Heart right ventricle (tissue), 16 donors: ENCODE results near the gene NELFB. TPM values are rescaled to one million over a fixed set of nuclear protein-coding genes. Genes with fewer than 3 reads are reported as not detected.

Experiments used
- ATAC-seq, 8 donors: fragments of 200-7000 bp; cut with Tn5 transposase; one replicate each; pipeline ENCODE4 v1.9.1; 2020; ENCODE audit warnings: mild to moderate bottlenecking in 8 of 8, moderate library complexity in 8 of 8, moderate number of reproducible peaks in 1 of 8
- DNase-seq, 2 donors: peaks; one replicate each; pipeline ENCODE4 v3.0.0-alpha.2; 2020
- H3K27ac ChIP-seq, 10 donors: fragments of 200-600 bp; sonication (generic) in 2 of 10; one replicate each; pipeline versions ENCODE4 v1.5.0 to v1.8.0; 2020 to 2022; ENCODE audit warnings: mild to moderate bottlenecking in 3 of 10
- H3K27me3 ChIP-seq, 7 donors: fragments of 200-600 bp; one replicate each; pipeline ENCODE4 v1.8.0; 2021 to 2022; ENCODE audit warnings: mild to moderate bottlenecking in 2 of 7
- H3K36me3 ChIP-seq, 9 donors: fragments of 200-600 bp; sonication (generic) in 1 of 9; one replicate each; pipeline versions ENCODE4 v1.5.0 to v1.8.0; 2020 to 2022; ENCODE audit warnings: mild to moderate bottlenecking in 2 of 9
- H3K4me1 ChIP-seq, 9 donors: fragments of 200-600 bp; sonication (generic) in 1 of 9; one replicate each; pipeline versions ENCODE4 v1.5.0 to v1.8.0; 2020 to 2022; ENCODE audit warnings: mild to moderate bottlenecking in 4 of 9
- H3K4me3 ChIP-seq, 10 donors: fragments of 200-600 bp; sonication (generic) in 2 of 10; one replicate each; pipeline versions ENCODE4 v1.5.0 to v1.8.0; 2020 to 2022; ENCODE audit warnings: mild to moderate bottlenecking in 7 of 10, moderate library complexity in 2 of 10
- H3K9me3 ChIP-seq, 11 donors: fragments of 200-600 bp in 10 of 11; sonication (generic) in 2 of 11; one replicate each; pipeline versions ENCODE4 v1.5.0 to v1.8.0; 2013 to 2022; ENCODE audit warnings: mild to moderate bottlenecking in 2 of 11, control low read depth in 1 of 11, moderate library complexity in 1 of 11
- whole genome bisulfite sequencing, 2 donors: extraction: QIAGEN DNeasy Blood & Tissue Kit; methylation state at CpG; one replicate each; pipeline ENCODE4 v1.1.7; 2013; ENCODE audit warnings: inconsistent platforms in 1 of 2; 5-methylcytosine and 5-hydroxymethylcytosine counted together
- intact Hi-C, 10 donors: fragments of 100-400 bp; cut with DNase I; formaldehyde crosslinking; loops; one replicate each; pipeline versions ENCODE4 v1.11.1 to v1.14.2; 2022
- polyA plus RNA-seq, 2 donors: library from polyadenylated mRNA; stranded (reverse); fragments of 200-250 nt; gene quantifications; one replicate each; pipeline ENCODE4 v1.2.3, GENCODE V29; 2013
- total RNA-seq, 10 donors: library from RNA; stranded (reverse); fragmentation: NEBNext Ultra II Directional in 3 of 10; extraction: Animal tissue kit (Norgen Biotek cat#: 25700) in 3 of 10; gene quantifications; one replicate each; pipeline versions ENCODE4 v1.2.1 to v1.2.4, GENCODE V29; 2021 to 2023
- TF ChIP-seq, protein P1 (sequence below), 9 donors: fragments of 200-600 bp; sonication (generic) in 2 of 9; IDR thresholded peaks; one replicate each; pipeline versions ENCODE4 v1.5.0 to v1.8.0; 2021 to 2022; ENCODE audit warnings: antibody characterized with exemption in 9 of 9, mild to moderate bottlenecking in 5 of 9, moderate library complexity in 1 of 9
- donor health status: Arrhythmogenic right ventricular cardiomyopathy.
- donor health status: ischemic (EF 13 %, LVEDD 7.1; RV severe dilation, severe dysfunction).
- donor health status: healthy with polysubstance abuse.
- donor health status: DM: no; HTN: yes; CAD: no.
- donor health status: DM: no; HTN: no; CAD: no.
- donor health status: ischemic (EF 25% LVEDD 6.9; RV normal size, moderate dysfunction).
- donor health status: ischemic (EF 25% LVEDD 5.7; RV mildly dilated, moderate dysfunction).
- donor health status: healthy.
- donor health status: DM: yes; HTN: yes; CAD: no.
- donor health status: Ischemic cardiomyopathy.
- donor health status: ischemic (EF 35%, LVEDD 5.7; RV mildly dilated, moderate dysfunction).
- donor health status: nonischemic (EF 11% LVEDD 7.7; RV severe dilation, severe dysfunction).
- donor health status: DM: yes; HTN: yes; CAD: no.
- donor health status: PGD.
- donor health status: ischemic (EF 29% LVEDD 5.4; RV normal size, mild dysfunction).
- donor health status: nonischemic (EF 23%, LVEDD 6.1; RV moderate dilation, normal function).

The NELFB gene
- total and polyA plus RNA-seq, 12 donors: 31.5 to 52.9 (median 39.2) TPM

DNA sequence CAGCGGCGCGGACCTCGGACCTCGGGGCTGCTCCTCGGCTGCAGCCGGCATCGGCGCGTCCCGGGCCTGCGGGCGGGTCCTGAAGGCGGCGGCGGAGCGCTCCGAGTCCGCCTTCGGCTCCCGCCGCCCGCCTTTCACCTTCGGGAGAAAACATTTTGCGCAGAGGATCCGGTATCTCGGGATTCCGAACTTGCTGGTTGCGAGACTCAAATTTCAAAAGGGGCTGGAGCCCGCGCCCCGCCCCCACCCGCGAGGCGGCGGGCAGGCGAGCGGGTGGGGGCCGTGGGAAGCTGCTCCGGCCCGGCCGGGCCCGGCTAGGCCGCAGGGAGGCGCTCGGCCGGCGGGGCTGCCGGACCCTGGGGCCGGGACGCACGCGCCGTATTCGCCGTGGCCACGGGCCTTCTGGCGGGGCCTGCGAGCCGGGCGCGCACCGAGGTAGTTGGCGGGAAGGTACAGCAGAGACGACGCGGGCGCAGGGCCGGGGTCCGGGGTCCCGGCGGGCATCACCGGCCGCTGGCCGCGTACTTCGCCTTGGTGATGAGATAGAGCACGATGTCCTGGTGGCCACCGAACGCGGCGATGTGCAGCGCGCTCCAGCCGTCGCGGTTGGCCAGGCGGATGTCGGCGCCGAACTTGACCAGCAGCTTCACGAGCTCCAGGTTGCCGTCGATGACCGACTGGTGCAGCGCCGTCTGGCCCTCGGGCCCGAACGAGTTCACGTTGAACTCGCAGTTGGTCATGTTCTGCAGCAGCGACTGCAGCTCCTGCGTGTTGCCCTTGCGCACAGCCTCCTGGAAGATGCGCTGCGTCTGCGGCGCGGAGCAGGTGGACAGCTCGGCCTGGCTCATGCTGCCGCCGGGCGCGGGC is 46.2 kb downstream of the NELFB start:
- peaks cover 15 to 85% (median 72%) of the 10 kb centered on the region in 9 donors for H3K4me1 ChIP-seq
- no peaks in the 10 kb centered on the region for H3K9me3 ChIP-seq
- H3K27ac ChIP-seq: peak overlapping the region; percentile 70 to 94 (median 90)
- intact Hi-C loops: loop anchor here in 3 of 10 donors (5.0 kb wide), 1 partner anchor 106 kb away; no protein-coding TSS in a partner anchor
- H3K36me3 ChIP-seq: peaks cover 0 to 10% (median 0%) of the 10 kb centered on the region in 9 donors
- peak in 1 of 8 donors; percentile 14 for ATAC-seq
- 1% methylated on average over 100 to 115 of the region's 115 CpGs for WGBS, 2 donors
- TF ChIP-seq, protein P1, sequence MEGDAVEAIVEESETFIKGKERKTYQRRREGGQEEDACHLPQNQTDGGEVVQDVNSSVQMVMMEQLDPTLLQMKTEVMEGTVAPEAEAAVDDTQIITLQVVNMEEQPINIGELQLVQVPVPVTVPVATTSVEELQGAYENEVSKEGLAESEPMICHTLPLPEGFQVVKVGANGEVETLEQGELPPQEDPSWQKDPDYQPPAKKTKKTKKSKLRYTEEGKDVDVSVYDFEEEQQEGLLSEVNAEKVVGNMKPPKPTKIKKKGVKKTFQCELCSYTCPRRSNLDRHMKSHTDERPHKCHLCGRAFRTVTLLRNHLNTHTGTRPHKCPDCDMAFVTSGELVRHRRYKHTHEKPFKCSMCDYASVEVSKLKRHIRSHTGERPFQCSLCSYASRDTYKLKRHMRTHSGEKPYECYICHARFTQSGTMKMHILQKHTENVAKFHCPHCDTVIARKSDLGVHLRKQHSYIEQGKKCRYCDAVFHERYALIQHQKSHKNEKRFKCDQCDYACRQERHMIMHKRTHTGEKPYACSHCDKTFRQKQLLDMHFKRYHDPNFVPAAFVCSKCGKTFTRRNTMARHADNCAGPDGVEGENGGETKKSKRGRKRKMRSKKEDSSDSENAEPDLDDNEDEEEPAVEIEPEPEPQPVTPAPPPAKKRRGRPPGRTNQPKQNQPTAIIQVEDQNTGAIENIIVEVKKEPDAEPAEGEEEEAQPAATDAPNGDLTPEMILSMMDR (IDR thresholded peaks at IDR 0.05): peak in 4 of 9 donors; percentile 23 to 50 (median 34)
- peak overlapping the region; percentile 53 to 87 (median 68) for H3K4me3 ChIP-seq
- H3K27me3 ChIP-seq: peaks cover 0 to 92% (median 6%) of the 10 kb centered on the region in 7 donors
- peak in 1 of 2 donors; percentile 53 for DNase-seq

DNA sequence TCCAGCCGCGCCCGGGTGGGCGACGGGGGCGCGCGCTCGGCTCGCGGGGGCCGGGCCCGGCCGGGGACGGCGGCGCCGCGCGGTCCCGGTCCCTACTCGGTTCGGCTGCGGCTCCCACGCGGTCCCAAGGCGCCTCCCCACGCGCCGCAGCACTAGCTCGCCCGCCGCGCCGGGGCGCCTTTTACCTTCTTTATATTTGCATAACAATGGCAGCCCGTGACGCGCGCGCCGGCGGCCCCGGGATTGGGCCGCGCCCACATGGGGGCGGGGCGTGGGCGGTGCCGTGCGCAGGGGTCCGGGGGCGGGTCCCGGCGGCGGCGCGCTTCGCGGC is 47.0 kb downstream of the NELFB start, which contains the start of gene NRARP:
Gene NRARP (minus strand): TSS at position 154 of the 331 bp plus-strand sequence. CDS start 343 bp downstream, outside the sequence.
- intact Hi-C loops: loop anchor here in 3 of 10 donors (5.0 kb wide), 1 partner anchor 105 kb away; no protein-coding TSS in a partner anchor
- DNase-seq: peak; percentile 92
- Histone ChIP-seq H3K27ac (peak within 1 kb of the TSS; percentile 70 to 96 (median 91)), H3K4me3 (peak within 1 kb of the TSS; percentile 53 to 87 (median 68)), H3K9me3 (no peaks in the 10 kb centered on the region), H3K36me3 (peaks cover 0 to 10% (median 0%) of the 10 kb centered on the region in 9 donors), H3K27me3 (peaks cover 0 to 92% (median 7%) of the 10 kb centered on the region in 7 donors), H3K4me1 (peaks cover 13 to 85% (median 74%) of the 10 kb centered on the region in 9 donors)
- WGBS, 2 donors: 0 to 1% methylated on average over 25 to 59 of the region's 60 CpGs
- TF ChIP-seq, protein P1 (IDR thresholded peaks at IDR 0.05): no peak
- peak; percentile 39 to 75 (median 62) for ATAC-seq

DNA sequence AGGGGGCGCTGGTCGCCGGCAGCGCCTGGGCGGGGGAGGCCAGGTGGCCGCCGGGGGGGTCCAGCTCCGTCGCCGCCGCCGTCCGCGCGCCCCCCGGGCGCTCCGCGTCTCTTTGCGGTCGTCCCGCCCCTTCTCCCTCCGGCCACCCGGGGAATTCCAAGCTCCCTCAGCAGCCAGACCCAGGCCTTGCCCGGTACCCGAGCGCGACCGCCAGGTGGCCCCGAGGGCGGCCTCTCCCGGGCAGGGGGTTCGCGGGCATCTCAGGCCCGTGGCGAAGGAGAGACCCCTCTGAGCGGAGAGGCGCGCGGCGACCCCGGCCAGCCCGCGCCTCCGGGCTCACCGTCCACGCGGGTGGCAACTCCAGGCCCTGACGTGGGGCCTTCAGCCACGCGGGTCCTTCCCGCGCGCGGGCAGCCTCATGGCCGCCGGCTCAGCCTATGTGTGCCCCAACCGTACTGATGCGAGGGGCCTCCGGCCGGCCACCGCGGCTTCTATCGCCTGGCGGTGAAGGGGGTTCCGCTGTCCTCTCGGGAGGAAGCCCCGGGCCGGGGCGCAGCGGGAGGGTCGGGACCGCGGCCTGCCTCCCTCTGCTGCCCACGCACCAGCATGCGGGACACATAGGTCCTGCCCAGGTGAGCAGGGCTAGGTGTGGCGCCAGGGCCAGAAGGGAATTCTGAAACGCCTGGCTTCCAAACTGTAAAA is 47.5 kb downstream of the NELFB start:
- TF ChIP-seq, protein P1 (IDR thresholded peaks at IDR 0.05): peak; percentile 40 to 70 (median 60)
- intact Hi-C loops: loop anchor here in 3 of 10 donors (5.0 kb wide), 1 partner anchor 105 kb away; no protein-coding TSS in a partner anchor
- Histone ChIP-seq H3K4me3 (peak overlapping the region; percentile 12 to 64 (median 60)), H3K36me3 (peaks cover 0 to 10% (median 0%) of the 10 kb centered on the region in 9 donors), H3K9me3 (no peaks in the 10 kb centered on the region), H3K4me1 (peaks cover 15 to 85% (median 74%) of the 10 kb centered on the region in 9 donors), H3K27ac (peak overlapping the region; percentile 47 to 96 (median 90)), H3K27me3 (peaks cover 0 to 92% (median 7%) of the 10 kb centered on the region in 7 donors)
- DNase-seq: peak in 1 of 2 donors; percentile 25
- ATAC-seq: peak in 3 of 8 donors; percentile 3 to 19 (median 6)
- 7 to 8% methylated on average over 54 to 78 of the region's 78 CpGs for WGBS, 2 donors
